ENCODE measurements around the gene FHOD1.

FHOD1 gene

GRCh38 chr16:67245674-67246080 lies 1.6 kb downstream of the FHOD1 start:
- Histone ChIP-seq H3K27ac (ENCODE audit: extremely low read depth, low read depth, low read length) (peak overlapping the region; percentile 75), H3K36me3 (ENCODE audit: control insufficient read depth in 2 of 2, insufficient read depth in 1 of 2, low read length in 2 of 2) (peaks cover 0 to 7% of the 10 kb centered on the region in 2 experiments; a peak in 1 of 3 replicates), H3K4me3 (ENCODE audit: low read depth, low read length) (peak overlapping the region; percentile 69), H3K4me1 (ENCODE audit: control insufficient read depth, insufficient read depth, low read length) (peaks cover 9% of the 10 kb centered on the region), H3K9me3 (ENCODE audit: control insufficient read depth, insufficient read depth, low read depth, low read length) (no peaks in the 10 kb centered on the region)
- ChIA-PET POLR2A (interaction anchor here (0.7 to 7.4 kb wide), 6 partner anchors 9 to 232 kb away, joined by 3 to 109 read pairs (median 4); partner anchors contain the start of gene TMEM208), CTCF (interaction anchor here (0.6 to 2.3 kb wide), 12 partner anchors 8 to 523 kb away, joined by 3 to 5 read pairs (median 4); partner anchors contain the start of genes KCTD19, LRRC36, TMEM208 and TPPP3)
- TF ChIP-seq ZNF16 (tag by site-specific recombination; IDR thresholded peaks at IDR 0.05; ENCODE audit: low read depth) (no peak), ZNF558 (tag by site-specific recombination; IDR thresholded peaks at IDR 0.05) (no peak), ZNF600 (tag by site-specific recombination; IDR thresholded peaks at IDR 0.05) (peak; percentile 67; the same call in 1 of the 2 replicates)

DNA sequence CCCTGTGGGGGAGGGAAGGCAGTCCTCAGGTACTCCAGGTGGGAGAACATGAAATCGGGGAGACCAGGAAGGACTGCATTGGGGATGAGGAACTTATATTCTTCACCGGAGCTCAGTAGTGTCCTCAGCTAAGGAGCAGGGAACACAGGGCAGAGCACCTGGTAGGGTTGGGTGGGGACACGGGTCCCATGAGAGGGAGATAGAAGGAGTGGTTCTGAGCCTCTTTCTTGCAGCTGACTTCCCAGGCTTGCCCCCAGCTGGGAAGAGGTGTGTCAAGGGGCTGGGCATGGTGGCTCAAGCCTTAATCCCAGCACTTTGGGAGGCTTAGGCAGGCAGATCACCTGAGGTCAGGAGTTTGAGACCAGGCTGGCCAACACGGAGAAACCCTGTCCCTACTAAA lies 2.1 kb downstream of the FHOD1 start:
- TF ChIP-seq ZSCAN18 (tag by site-specific recombination; IDR thresholded peaks at IDR 0.05) = no peak
- TF ChIP-seq KLF9 (tag by site-specific recombination; IDR thresholded peaks at IDR 0.05; ENCODE audit: low read depth) = peak; percentile 47
- TF ChIP-seq ZNF792 (tag by site-specific recombination; IDR thresholded peaks at IDR 0.05) = no peak
- no peak for TF ChIP-seq ZNF362 (tag by site-specific recombination; IDR thresholded peaks at IDR 0.05)
- TF ChIP-seq KLF10 (tag by site-specific recombination; IDR thresholded peaks at IDR 0.05) = peak; percentile 47; the same call in 1 of the 2 replicates
- TF ChIP-seq, protein P1, sequence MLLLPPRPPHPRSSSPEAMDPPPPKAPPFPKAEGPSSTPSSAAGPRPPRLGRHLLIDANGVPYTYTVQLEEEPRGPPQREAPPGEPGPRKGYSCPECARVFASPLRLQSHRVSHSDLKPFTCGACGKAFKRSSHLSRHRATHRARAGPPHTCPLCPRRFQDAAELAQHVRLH (tag by site-specific recombination; IDR thresholded peaks at IDR 0.05) = no peak
- TF ChIP-seq MZF1 (tag by site-specific recombination; IDR thresholded peaks at IDR 0.05; ENCODE audit: borderline replicate concordance) = no peak
- TF ChIP-seq, protein P2, sequence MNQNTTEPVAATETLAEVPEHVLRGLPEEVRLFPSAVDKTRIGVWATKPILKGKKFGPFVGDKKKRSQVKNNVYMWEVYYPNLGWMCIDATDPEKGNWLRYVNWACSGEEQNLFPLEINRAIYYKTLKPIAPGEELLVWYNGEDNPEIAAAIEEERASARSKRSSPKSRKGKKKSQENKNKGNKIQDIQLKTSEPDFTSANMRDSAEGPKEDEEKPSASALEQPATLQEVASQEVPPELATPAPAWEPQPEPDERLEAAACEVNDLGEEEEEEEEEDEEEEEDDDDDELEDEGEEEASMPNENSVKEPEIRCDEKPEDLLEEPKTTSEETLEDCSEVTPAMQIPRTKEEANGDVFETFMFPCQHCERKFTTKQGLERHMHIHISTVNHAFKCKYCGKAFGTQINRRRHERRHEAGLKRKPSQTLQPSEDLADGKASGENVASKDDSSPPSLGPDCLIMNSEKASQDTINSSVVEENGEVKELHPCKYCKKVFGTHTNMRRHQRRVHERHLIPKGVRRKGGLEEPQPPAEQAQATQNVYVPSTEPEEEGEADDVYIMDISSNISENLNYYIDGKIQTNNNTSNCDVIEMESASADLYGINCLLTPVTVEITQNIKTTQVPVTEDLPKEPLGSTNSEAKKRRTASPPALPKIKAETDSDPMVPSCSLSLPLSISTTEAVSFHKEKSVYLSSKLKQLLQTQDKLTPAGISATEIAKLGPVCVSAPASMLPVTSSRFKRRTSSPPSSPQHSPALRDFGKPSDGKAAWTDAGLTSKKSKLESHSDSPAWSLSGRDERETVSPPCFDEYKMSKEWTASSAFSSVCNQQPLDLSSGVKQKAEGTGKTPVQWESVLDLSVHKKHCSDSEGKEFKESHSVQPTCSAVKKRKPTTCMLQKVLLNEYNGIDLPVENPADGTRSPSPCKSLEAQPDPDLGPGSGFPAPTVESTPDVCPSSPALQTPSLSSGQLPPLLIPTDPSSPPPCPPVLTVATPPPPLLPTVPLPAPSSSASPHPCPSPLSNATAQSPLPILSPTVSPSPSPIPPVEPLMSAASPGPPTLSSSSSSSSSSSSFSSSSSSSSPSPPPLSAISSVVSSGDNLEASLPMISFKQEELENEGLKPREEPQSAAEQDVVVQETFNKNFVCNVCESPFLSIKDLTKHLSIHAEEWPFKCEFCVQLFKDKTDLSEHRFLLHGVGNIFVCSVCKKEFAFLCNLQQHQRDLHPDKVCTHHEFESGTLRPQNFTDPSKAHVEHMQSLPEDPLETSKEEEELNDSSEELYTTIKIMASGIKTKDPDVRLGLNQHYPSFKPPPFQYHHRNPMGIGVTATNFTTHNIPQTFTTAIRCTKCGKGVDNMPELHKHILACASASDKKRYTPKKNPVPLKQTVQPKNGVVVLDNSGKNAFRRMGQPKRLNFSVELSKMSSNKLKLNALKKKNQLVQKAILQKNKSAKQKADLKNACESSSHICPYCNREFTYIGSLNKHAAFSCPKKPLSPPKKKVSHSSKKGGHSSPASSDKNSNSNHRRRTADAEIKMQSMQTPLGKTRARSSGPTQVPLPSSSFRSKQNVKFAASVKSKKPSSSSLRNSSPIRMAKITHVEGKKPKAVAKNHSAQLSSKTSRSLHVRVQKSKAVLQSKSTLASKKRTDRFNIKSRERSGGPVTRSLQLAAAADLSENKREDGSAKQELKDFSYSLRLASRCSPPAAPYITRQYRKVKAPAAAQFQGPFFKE (tag by site-specific recombination; IDR thresholded peaks at IDR 0.05; ENCODE audit: borderline replicate concordance) = no peak
- peak; percentile 74 for TF ChIP-seq KLF1 (tag by site-specific recombination; IDR thresholded peaks at IDR 0.05)
- TF ChIP-seq, protein P3, sequence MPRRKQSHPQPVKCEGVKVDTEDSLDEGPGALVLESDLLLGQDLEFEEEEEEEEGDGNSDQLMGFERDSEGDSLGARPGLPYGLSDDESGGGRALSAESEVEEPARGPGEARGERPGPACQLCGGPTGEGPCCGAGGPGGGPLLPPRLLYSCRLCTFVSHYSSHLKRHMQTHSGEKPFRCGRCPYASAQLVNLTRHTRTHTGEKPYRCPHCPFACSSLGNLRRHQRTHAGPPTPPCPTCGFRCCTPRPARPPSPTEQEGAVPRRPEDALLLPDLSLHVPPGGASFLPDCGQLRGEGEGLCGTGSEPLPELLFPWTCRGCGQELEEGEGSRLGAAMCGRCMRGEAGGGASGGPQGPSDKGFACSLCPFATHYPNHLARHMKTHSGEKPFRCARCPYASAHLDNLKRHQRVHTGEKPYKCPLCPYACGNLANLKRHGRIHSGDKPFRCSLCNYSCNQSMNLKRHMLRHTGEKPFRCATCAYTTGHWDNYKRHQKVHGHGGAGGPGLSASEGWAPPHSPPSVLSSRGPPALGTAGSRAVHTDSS (tag by site-specific recombination; IDR thresholded peaks at IDR 0.05) = no peak
- peak; percentile 70 for TF ChIP-seq GLIS1 (tag by site-specific recombination; IDR thresholded peaks at IDR 0.05)
- TF ChIP-seq ZNF121 (tag by site-specific recombination; IDR thresholded peaks at IDR 0.05) = no peak
- no peak for TF ChIP-seq ZNF155 (tag by site-specific recombination; IDR thresholded peaks at IDR 0.05)
- no peak for TF ChIP-seq SETDB1 (IDR thresholded peaks at IDR 0.05; ENCODE audit: insufficient read length, low read length)
- no peak for TF ChIP-seq ZNF19 (tag by site-specific recombination; IDR thresholded peaks at IDR 0.05; ENCODE audit: low read depth)
- TF ChIP-seq ZNF48 (tag by site-specific recombination; IDR thresholded peaks at IDR 0.05) = no peak
- TF ChIP-seq ZNF394 (tag by site-specific recombination; IDR thresholded peaks at IDR 0.05; ENCODE audit: borderline replicate concordance) = no peak
- TF ChIP-seq ZNF169 (tag by site-specific recombination; IDR thresholded peaks at IDR 0.05) = no peak
- no peaks in the 10 kb centered on the region for H3K9me3 ChIP-seq (ENCODE audit: control insufficient read depth, insufficient read depth, low read depth, low read length)
- ChIA-PET POLR2A (interaction anchor here (0.6 to 7.4 kb wide), 3 partner anchors 14 to 26 kb away, joined by 3 to 109 read pairs (median 4); partner anchors contain the start of gene TMEM208), CTCF (interaction anchor here (0.6 to 2.3 kb wide), 6 partner anchors 8 to 287 kb away, joined by 3 to 5 read pairs (median 4); no protein-coding TSS in a partner anchor)
- peaks cover 0 to 7% of the 10 kb centered on the region in 2 experiments; a peak in 1 of 3 replicates for H3K36me3 ChIP-seq (ENCODE audit: control insufficient read depth in 2 of 2, insufficient read depth in 1 of 2, low read length in 2 of 2)
- H3K4me1 ChIP-seq (ENCODE audit: control insufficient read depth, insufficient read depth, low read length) = peaks cover 9% of the 10 kb centered on the region
- H3K4me3 ChIP-seq (ENCODE audit: low read depth, low read length) = no peak overlapping the region
- no peak overlapping the region for H3K27ac ChIP-seq (ENCODE audit: extremely low read depth, low read depth, low read length)

Data from HEK293 (cell line).